HG02623 (cell line): ENCODE measurements around the gene GMPPA.

Source experiments
- ATAC-seq: cut with Tn5 transposase; IDR thresholded peaks from one replicate; pipeline ENCODE4 v1.9.1; 2021; ENCODE audit warnings: moderate library complexity; ENCODE audit not compliant: unreplicated experiment

GMPPA gene

GRCh38 chr2:219553463-219553963 lies 54.8 kb downstream of the GMPPA start:
- no peak for ATAC-seq

GRCh38 chr2:219554350-219554749 lies 55.7 kb downstream of the GMPPA start:
- ATAC-seq: no peak

GRCh38 chr2:219555956-219556355 lies 57.3 kb downstream of the GMPPA start:
- ATAC-seq: no peak

GRCh38 chr2:219556413-219556812 lies 57.7 kb downstream of the GMPPA start:
- no peak for ATAC-seq
